ENCODE data around the gene CLDN25.

Gene CLDN25

DNA sequence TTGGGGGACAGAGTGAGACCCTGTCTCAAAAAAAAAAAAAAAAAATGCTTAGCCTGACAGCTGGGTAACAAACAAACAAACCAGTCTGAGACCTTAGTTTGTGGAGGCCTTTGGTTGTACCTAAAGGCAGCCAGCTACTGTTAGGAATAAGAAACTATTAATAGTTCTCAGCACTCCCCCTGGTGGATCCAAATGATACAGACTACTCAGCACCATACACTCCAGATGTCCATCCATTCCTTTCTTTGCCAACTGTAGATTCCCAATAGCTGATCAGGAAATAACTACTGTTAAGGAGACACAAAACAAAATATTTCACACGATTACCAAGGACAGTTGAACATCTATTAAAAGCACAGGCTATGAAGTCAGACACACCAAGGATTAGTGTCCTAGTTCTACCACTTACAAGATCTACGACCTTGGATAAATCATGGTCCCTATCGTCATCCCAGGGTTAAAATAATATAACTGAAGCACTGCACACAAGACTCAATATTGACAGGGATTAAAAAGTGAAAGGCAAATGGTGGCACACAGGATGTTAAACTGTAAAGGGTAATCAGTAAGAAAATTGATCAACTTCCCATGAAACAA, 17.2 kb downstream of the CLDN25 start:
- H3K27ac ChIP-seq (ENCODE audit: low read length), result no peak overlapping the region
- H3K79me2 ChIP-seq (ENCODE audit: insufficient read depth, low read length), result no peaks in the 10 kb centered on the region
- no peaks in the 10 kb centered on the region for H3K4me1 ChIP-seq (ENCODE audit: insufficient read depth, low read length)
- H4K20me1 ChIP-seq (ENCODE audit: insufficient read depth, low read length), result no peaks in the 10 kb centered on the region
- no peak overlapping the region for H3K9ac ChIP-seq (ENCODE audit: low read depth, low read length)
- H3K9me3 ChIP-seq (ENCODE audit: insufficient read depth, low read length, severe bottlenecking), result no peaks in the 10 kb centered on the region
- H3K27me3 ChIP-seq (ENCODE audit: insufficient read depth, low read length, poor library complexity), result no peaks in the 10 kb centered on the region
- DNase-seq (peak; percentile 14), ATAC-seq (ENCODE audit: insufficient read depth, low read depth) (peak; percentile 89)
- no peak overlapping the region for H3K4me3 ChIP-seq (ENCODE audit: low read depth in 1 of 2, low read length in 2 of 2)
- TF ChIP-seq, protein P1, sequence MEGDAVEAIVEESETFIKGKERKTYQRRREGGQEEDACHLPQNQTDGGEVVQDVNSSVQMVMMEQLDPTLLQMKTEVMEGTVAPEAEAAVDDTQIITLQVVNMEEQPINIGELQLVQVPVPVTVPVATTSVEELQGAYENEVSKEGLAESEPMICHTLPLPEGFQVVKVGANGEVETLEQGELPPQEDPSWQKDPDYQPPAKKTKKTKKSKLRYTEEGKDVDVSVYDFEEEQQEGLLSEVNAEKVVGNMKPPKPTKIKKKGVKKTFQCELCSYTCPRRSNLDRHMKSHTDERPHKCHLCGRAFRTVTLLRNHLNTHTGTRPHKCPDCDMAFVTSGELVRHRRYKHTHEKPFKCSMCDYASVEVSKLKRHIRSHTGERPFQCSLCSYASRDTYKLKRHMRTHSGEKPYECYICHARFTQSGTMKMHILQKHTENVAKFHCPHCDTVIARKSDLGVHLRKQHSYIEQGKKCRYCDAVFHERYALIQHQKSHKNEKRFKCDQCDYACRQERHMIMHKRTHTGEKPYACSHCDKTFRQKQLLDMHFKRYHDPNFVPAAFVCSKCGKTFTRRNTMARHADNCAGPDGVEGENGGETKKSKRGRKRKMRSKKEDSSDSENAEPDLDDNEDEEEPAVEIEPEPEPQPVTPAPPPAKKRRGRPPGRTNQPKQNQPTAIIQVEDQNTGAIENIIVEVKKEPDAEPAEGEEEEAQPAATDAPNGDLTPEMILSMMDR (IDR thresholded peaks at IDR 0.05; ENCODE audit: borderline replicate concordance, extremely low read depth, low read length, poor library complexity, severe bottlenecking), result peak; percentile 72
- no peak for TF ChIP-seq EZH2 (IDR thresholded peaks at IDR 0.05; ENCODE audit: borderline replicate concordance, low read depth, low read length, severe bottlenecking)
- peaks cover 21% of the 10 kb centered on the region; the same call in 1 of the 2 replicates for H3K36me3 ChIP-seq (ENCODE audit: insufficient read depth, low read length)
- H2AFZ ChIP-seq (ENCODE audit: low read depth, low read length), result no peak overlapping the region
- no peak overlapping the region for H3K4me2 ChIP-seq (ENCODE audit: insufficient read depth, low read length)

- no peaks in the 10 kb centered on the region for H3K9me3 ChIP-seq (ENCODE audit: insufficient read depth, low read length, severe bottlenecking)
- no peaks in the 10 kb centered on the region for H4K20me1 ChIP-seq (ENCODE audit: insufficient read depth, low read length)
- H3K4me1 ChIP-seq (ENCODE audit: insufficient read depth, low read length), result no peaks in the 10 kb centered on the region
- no peak overlapping the region for H3K9ac ChIP-seq (ENCODE audit: low read depth, low read length)
- no peaks in the 10 kb centered on the region for H3K27me3 ChIP-seq (ENCODE audit: insufficient read depth, low read length, poor library complexity)
- H3K4me2 ChIP-seq (ENCODE audit: insufficient read depth, low read length), result no peak overlapping the region
- DNase-seq (no peak), ATAC-seq (ENCODE audit: insufficient read depth, low read depth) (no peak)
- peaks cover 62% of the 10 kb centered on the region; the same call in 1 of the 2 replicates for H3K36me3 ChIP-seq (ENCODE audit: insufficient read depth, low read length)
- H3K4me3 ChIP-seq (ENCODE audit: low read depth in 1 of 2, low read length in 2 of 2), result no peak overlapping the region
- no peak overlapping the region for H3K27ac ChIP-seq (ENCODE audit: low read length)
- no peak overlapping the region for H2AFZ ChIP-seq (ENCODE audit: low read depth, low read length)
- TF ChIP-seq EZH2 (IDR thresholded peaks at IDR 0.05; ENCODE audit: borderline replicate concordance, low read depth, low read length, severe bottlenecking), result no peak
- TF ChIP-seq, protein P1 (IDR thresholded peaks at IDR 0.05; ENCODE audit: borderline replicate concordance, extremely low read depth, low read length, poor library complexity, severe bottlenecking), result no peak
- H3K79me2 ChIP-seq (ENCODE audit: insufficient read depth, low read length), result no peaks in the 10 kb centered on the region
These were observed 23.0 kb downstream of the CLDN25 start for GRCh38 chr11:113802621-113803020.

- DNase-seq (no peak), ATAC-seq (ENCODE audit: insufficient read depth, low read depth) (no peak)
- Histone ChIP-seq H2AFZ (ENCODE audit: low read depth, low read length) (no peak overlapping the region), H3K4me2 (ENCODE audit: insufficient read depth, low read length) (no peak overlapping the region), H3K79me2 (ENCODE audit: insufficient read depth, low read length) (no peaks in the 10 kb centered on the region), H3K27me3 (ENCODE audit: insufficient read depth, low read length, poor library complexity) (no peaks in the 10 kb centered on the region), H3K9me3 (ENCODE audit: insufficient read depth, low read length, severe bottlenecking) (no peaks in the 10 kb centered on the region), H3K4me3 (ENCODE audit: low read depth in 1 of 2, low read length in 2 of 2) (no peak overlapping the region), H4K20me1 (ENCODE audit: insufficient read depth, low read length) (no peaks in the 10 kb centered on the region), H3K36me3 (ENCODE audit: insufficient read depth, low read length) (peaks cover 66% of the 10 kb centered on the region), H3K9ac (ENCODE audit: low read depth, low read length) (no peak overlapping the region), H3K27ac (ENCODE audit: low read length) (no peak overlapping the region), H3K4me1 (ENCODE audit: insufficient read depth, low read length) (no peaks in the 10 kb centered on the region)
- TF ChIP-seq EZH2 (IDR thresholded peaks at IDR 0.05; ENCODE audit: borderline replicate concordance, low read depth, low read length, severe bottlenecking), result no peak
- TF ChIP-seq, protein P1 (IDR thresholded peaks at IDR 0.05; ENCODE audit: borderline replicate concordance, extremely low read depth, low read length, poor library complexity, severe bottlenecking), result no peak
These were observed 26.0 kb downstream of the CLDN25 start for GRCh38 chr11:113805640-113806039.
